Erythroblast (primary cell): ENCODE data around the gene LRP5.

Source experiments
- GATA1 ChIP-seq: IDR thresholded peaks from 2 replicates; pipeline ENCODE4 v1.6.1; 2011; ENCODE audit warnings: low read depth, mild to moderate bottlenecking, control low read depth, low read length, moderate library complexity
- POLR2A ChIP-seq: IDR thresholded peaks from 2 replicates; pipeline ENCODE4 v1.6.1; 2011; ENCODE audit warnings: mild to moderate bottlenecking, low read length

- TF ChIP-seq POLR2A (no peak), GATA1 (no peak)
Observed at GRCh38 chr11:68332186-68332585, 19.8 kb downstream of the LRP5 start.
